NB4 (cell line): ENCODE results near the gene SPTBN4.

ENCODE experiments used
- DNase-seq: peaks from one replicate; pipeline ENCODE4 v3.0.0; 2010; ENCODE audit warnings: low read depth
- H3K4me3 ChIP-seq: one replicate; pipeline ENCODE4 v1.5.1; 2011; ENCODE audit warnings: mild to moderate bottlenecking, low read depth, low read length, moderate library complexity
- CTCF ChIP-seq: IDR thresholded peaks from one replicate; pipeline ENCODE4 v1.5.1; 2012; ENCODE audit warnings: low read depth, low read length
- MAX ChIP-seq: IDR thresholded peaks from 2 replicates; pipeline ENCODE4 v1.6.1; 2011; ENCODE audit warnings: low read depth, low read length
- MYC ChIP-seq: IDR thresholded peaks from 2 replicates; pipeline ENCODE4 v1.6.1; 2011; ENCODE audit warnings: low read depth, low read length
- POLR2A ChIP-seq: IDR thresholded peaks from 2 replicates; pipeline ENCODE4 v1.6.1; 2011; ENCODE audit warnings: mild to moderate bottlenecking; ENCODE audit not compliant: insufficient read length; ENCODE audit errors: extremely low read depth

SPTBN4 gene

GRCh38 chr19:40611096-40611495, 144.3 kb downstream of the SPTBN4 start:
- TF ChIP-seq CTCF = no peak
- no peak overlapping the region for H3K4me3 ChIP-seq
- DNase-seq = no peak

GRCh38 chr19:40611900-40612698, 145.3 kb downstream of the SPTBN4 start:
- TF ChIP-seq MAX (no peak), CTCF (no peak), MYC (no peak), POLR2A (no peak)
- DNase-seq = no peak
- no peak overlapping the region for H3K4me3 ChIP-seq

DNA sequence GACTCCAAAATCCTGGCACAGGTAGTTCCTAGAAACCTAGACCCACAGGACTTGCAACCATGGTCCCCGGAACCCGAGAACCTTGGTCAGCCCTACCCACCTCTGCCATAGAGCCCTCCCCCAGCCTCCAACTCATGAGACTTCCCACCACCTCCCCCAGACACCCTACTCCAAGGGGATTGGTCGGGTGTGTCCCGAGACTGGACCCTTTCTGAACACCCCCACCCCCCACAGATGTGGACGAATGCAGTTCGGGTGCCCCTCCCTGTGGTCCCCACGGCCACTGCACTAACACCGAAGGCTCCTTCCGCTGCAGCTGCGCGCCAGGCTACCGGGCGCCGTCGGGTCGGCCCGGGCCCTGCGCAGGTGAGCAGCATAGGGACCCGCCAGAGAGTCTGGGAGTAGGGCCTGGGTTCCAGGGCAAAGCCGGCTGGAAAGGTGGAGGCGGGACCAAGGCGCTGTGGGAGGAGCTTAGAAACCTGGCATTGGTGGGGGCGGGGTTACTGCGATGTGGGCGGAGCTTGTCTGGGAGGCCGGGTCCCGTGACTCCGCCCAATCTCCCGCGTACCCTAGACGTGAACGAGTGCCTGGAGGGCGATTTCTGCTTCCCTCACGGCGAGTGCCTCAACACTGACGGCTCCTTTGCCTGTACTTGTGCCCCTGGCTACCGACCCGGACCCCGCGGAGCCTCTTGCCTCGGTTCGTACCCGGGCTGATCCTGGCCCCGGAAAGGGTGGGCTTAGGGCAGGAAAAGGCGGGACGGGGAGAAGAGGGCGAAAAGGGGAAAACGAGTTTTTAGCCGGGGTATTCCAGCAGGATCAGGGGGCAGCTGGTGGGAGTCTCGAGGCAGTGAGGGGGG, 146.3 kb downstream of the SPTBN4 start:
- TF ChIP-seq CTCF (no peak), MAX (no peak), POLR2A (no peak), MYC (no peak)
- no peak for DNase-seq
- no peak overlapping the region for H3K4me3 ChIP-seq

DNA sequence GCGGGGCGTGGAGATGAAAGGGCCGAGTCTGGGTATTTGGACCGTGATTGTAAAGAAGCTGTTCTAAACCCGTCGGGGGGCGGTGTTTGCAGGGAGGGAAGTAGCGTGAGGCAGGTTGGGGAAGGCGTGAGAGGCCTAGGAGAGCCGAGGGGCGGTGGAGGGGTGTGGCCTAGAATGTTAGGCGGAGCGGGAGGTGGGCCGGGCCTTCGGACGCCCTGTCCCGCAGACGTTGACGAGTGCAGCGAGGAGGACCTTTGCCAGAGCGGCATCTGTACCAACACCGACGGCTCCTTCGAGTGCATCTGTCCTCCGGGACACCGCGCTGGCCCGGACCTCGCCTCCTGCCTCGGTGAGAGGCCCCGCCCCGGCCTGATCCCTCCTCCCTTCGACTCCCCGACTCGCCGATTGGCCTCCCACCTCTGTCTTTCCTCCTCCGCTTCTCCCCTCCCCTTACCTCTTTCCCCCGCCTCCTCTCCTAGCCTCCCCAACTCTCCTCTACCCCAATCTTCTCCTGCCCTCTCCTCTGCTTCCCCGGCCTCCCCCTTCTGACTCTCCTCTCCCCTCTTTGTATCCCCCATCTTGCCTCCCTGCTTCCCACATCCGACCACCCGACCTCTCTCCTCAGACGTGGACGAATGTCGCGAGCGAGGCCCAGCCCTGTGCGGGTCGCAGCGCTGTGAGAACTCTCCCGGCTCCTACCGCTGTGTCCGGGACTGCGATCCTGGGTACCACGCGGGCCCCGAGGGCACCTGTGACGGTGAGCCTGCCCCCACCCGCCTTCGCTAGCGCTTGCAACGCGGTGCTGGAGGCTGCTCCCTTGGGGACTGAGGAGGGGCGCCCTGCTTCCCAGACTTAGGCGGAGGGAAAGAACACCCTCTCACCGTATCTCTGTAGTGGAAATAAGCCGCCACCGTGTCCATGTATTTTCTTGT, 147.2 kb downstream of the SPTBN4 start:
- H3K4me3 ChIP-seq = no peak overlapping the region
- TF ChIP-seq POLR2A (no peak), CTCF (no peak), MYC (no peak), MAX (no peak)
- DNase-seq = no peak

- no peak for DNase-seq
- H3K4me3 ChIP-seq = no peak overlapping the region
- TF ChIP-seq CTCF (no peak), MYC (no peak), MAX (no peak), POLR2A (no peak)
Observed at GRCh38 chr19:40614622-40615411, 148.0 kb downstream of the SPTBN4 start.
